ENCODE results near the gene CD101. TPM values are rescaled to one million over a fixed set of nuclear protein-coding genes. Genes with fewer than 3 reads are reported as not detected.

The CD101 gene
- total RNA-seq, 1 donor from 2014 or later, result not detected

DNA sequence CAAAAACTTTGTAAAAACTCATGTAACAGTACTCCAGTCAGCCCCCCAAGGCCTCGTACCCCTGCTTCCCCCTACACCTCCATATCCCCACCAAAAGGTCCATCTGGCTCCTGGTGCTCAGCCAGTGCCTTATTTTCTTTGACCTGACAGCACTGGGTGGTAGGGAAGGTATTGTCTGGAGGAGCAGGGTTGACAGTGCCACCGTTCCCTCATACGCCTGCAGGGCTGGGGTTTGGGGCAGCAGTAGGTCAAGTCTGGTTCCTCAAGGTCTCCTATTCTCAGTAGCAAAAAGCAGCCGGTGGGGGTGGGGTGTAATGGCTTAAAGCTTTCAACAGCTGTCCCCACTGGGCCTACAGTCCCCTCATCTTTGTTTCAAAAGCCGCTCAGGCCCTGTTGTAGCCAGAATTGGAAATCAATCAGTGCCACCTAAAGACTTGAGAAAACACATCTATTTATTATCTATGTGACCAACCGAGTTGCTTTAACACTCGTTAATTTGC lies 33.3 kb downstream of the CD101 start:
- Histone ChIP-seq H3K36me3 (no peaks in the 10 kb centered on the region), H3K4me1 (no peaks in the 10 kb centered on the region), H3K27ac (no peak overlapping the region), H3K4me3 (no peak overlapping the region), H3K27me3 (no peaks in the 10 kb centered on the region), H3K9me3 (no peaks in the 10 kb centered on the region)
- TF ChIP-seq, protein P1, sequence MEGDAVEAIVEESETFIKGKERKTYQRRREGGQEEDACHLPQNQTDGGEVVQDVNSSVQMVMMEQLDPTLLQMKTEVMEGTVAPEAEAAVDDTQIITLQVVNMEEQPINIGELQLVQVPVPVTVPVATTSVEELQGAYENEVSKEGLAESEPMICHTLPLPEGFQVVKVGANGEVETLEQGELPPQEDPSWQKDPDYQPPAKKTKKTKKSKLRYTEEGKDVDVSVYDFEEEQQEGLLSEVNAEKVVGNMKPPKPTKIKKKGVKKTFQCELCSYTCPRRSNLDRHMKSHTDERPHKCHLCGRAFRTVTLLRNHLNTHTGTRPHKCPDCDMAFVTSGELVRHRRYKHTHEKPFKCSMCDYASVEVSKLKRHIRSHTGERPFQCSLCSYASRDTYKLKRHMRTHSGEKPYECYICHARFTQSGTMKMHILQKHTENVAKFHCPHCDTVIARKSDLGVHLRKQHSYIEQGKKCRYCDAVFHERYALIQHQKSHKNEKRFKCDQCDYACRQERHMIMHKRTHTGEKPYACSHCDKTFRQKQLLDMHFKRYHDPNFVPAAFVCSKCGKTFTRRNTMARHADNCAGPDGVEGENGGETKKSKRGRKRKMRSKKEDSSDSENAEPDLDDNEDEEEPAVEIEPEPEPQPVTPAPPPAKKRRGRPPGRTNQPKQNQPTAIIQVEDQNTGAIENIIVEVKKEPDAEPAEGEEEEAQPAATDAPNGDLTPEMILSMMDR (IDR thresholded peaks at IDR 0.05), result no peak
- intact Hi-C loops (cut with DNase I), result no loop called here
- no peak for DNase-seq (ENCODE audit: low spot score in 2 of 2)

DNA sequence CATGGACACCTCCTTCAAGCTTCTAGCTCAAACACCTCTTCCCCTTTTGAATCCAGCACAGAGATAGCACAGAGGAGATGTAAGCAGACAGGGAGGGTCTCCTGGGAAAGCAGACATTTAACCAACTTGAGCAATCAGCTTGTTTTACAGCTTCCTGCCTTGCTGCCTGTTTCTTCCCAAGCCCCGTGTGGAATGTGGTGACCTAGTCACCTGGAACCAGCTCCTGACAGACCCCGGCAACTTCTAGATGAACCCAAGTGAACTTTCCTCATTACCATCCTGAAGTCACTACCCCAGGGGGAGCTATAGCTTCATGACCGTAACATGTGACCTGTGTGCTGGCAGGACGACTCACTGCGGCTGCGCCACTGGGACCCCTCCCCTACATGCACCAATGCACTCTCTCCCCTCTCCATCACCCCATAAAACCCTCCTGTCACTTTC lies 34.5 kb downstream of the CD101 start:
- Histone ChIP-seq H3K27me3 (no peaks in the 10 kb centered on the region), H3K9me3 (no peaks in the 10 kb centered on the region), H3K27ac (no peak overlapping the region), H3K36me3 (no peaks in the 10 kb centered on the region), H3K4me1 (no peaks in the 10 kb centered on the region), H3K4me3 (no peak overlapping the region)
- no peak for DNase-seq (ENCODE audit: low spot score in 2 of 2)
- TF ChIP-seq, protein P1 (IDR thresholded peaks at IDR 0.05), result no peak
- intact Hi-C loops (cut with DNase I), result no loop called here

DNA sequence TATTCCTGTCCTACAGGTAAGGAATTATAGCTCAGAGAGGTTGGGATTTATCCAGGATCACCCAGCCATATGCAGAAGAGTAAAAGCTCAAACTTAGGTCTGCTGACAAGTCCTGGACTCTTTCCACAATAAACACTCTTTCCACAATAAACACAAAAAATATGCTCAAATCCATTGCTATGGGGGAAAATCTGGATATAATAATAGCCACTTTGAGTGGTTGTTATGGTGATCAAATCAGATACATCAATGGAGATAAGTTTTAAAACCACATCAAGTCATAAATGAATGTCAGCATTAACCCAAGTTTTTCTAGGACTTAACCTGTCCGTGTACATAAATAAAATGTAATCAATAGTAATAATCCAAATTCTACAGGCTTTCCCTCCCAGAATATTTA lies 36.2 kb downstream of the CD101 start:
- Histone ChIP-seq H3K4me3 (no peak overlapping the region), H3K27ac (no peak overlapping the region), H3K9me3 (no peaks in the 10 kb centered on the region), H3K27me3 (no peaks in the 10 kb centered on the region), H3K36me3 (no peaks in the 10 kb centered on the region), H3K4me1 (no peaks in the 10 kb centered on the region)
- DNase-seq (ENCODE audit: low spot score in 2 of 2), result no peak
- TF ChIP-seq, protein P1 (IDR thresholded peaks at IDR 0.05), result no peak
- intact Hi-C loops (cut with DNase I), result no loop called here

DNA sequence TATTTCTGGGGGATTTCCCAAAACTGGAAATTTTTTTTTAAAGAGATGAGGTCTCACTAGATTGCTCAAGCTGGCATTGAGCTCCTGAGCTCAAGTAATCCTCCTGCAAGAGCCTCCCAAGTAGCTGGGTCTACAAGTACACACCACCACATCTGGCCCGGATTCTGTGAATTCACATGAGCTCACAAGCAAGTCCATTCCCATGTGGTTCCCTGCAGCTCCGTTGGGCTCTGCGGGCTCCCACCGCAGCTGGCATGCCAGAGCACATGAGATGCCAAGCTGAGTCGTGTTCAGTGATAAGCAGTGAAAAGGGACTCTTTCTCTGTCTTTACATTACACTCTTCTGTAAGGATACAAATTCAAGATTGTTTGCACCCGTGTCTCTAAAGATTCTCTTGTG lies 36.7 kb downstream of the CD101 start:
- Histone ChIP-seq H3K27ac (no peak overlapping the region), H3K4me1 (no peaks in the 10 kb centered on the region), H3K9me3 (no peaks in the 10 kb centered on the region), H3K4me3 (no peak overlapping the region), H3K36me3 (no peaks in the 10 kb centered on the region), H3K27me3 (no peaks in the 10 kb centered on the region)
- intact Hi-C loops (cut with DNase I), result no loop called here
- TF ChIP-seq, protein P1 (IDR thresholded peaks at IDR 0.05), result no peak
- DNase-seq (ENCODE audit: low spot score in 2 of 2), result no peak

DNA sequence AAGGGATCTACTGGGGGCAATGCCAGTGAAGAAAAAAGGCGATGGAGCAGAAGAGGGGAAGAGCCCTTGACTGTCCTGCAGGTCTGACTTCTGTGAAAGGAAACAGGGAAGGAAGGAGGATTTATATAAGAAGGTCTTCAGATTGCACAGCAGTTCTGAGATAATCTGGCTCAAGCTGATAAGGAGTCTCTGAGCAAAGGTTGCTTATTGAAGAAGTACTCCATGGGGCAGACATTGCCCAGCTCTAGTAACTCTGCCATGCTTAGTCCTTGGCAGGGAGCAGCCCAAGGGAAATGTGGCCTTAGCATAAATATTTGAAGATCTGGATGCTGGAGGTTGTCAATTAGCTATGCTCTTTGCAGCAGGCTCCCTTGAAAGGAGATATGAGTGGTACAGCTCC lies 42.7 kb downstream of the CD101 start:
- H3K27me3 ChIP-seq, result no peaks in the 10 kb centered on the region
- TF ChIP-seq, protein P1 (IDR thresholded peaks at IDR 0.05), result no peak
- no peak overlapping the region for H3K4me3 ChIP-seq
- intact Hi-C loops (cut with DNase I), result no loop called here
- H3K9me3 ChIP-seq, result no peaks in the 10 kb centered on the region
- no peak overlapping the region for H3K27ac ChIP-seq
- H3K36me3 ChIP-seq, result no peaks in the 10 kb centered on the region
- DNase-seq (ENCODE audit: low spot score in 2 of 2), result no peak
- H3K4me1 ChIP-seq, result no peaks in the 10 kb centered on the region

DNA sequence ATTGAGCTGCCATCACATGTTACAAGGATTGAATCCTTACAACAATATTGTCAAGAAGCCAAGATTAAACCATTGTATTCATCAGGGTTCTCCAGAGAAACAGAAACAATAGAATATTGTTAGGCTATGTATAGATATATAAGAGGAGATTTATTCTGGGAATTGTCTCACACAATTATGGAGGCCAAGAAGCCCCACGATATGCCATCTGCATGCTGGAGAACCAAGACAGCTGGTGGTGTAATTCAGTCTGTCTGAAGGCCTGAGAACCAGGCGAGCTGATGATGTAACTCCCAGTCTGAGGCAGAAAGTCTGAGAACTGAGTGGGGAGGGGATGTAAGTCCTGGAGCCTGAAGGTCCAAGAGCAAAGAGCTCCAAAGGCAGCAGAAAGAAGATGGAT lies 44.1 kb downstream of the CD101 start:
- Histone ChIP-seq H3K4me3 (no peak overlapping the region), H3K4me1 (no peaks in the 10 kb centered on the region), H3K36me3 (no peaks in the 10 kb centered on the region), H3K27me3 (no peaks in the 10 kb centered on the region), H3K9me3 (no peaks in the 10 kb centered on the region), H3K27ac (no peak overlapping the region)
- DNase-seq (ENCODE audit: low spot score in 2 of 2), result no peak
- TF ChIP-seq, protein P1 (IDR thresholded peaks at IDR 0.05), result no peak
- intact Hi-C loops (cut with DNase I), result no loop called here

Measured in ascending aorta (tissue), 2 donors.